Measurements from ENCODE around the gene NF2. TPM values are rescaled to one million over a fixed set of nuclear protein-coding genes. Genes with fewer than 3 reads are reported as not detected.

Gene NF2
- polyA plus RNA-seq, 2 of the 4 experiments (the other 2 are of a cell fraction), result 14.4 to 23.7 TPM

- H3K4me3 ChIP-seq, result no peak overlapping the region
- no peaks in the 10 kb centered on the region for H3K4me1 ChIP-seq
- no peak overlapping the region for H3K27ac ChIP-seq
- H3K4me2 ChIP-seq, result no peak overlapping the region
- ATAC-seq (no peak), FAIRE-seq (no peak), DNase-seq (ENCODE audit: low read depth in 1 of 2, low spot score in 1 of 2) (no peak)
- CTCF ChIA-PET, result interaction anchor here (1.2 to 1.7 kb wide), 3 partner anchors 14 to 145 kb away, joined by 3 to 4 read pairs (median 3); no protein-coding TSS in a partner anchor
- POLR2A ChIA-PET, result no interaction called here
- TF ChIP-seq CHD2 (IDR thresholded peaks at IDR 0.05; ENCODE audit: low read length, partially characterized antibody) (no peak), KDM1A (IDR thresholded peaks at IDR 0.05; ENCODE audit: low read depth) (no peak), JUNB (IDR thresholded peaks at IDR 0.05) (no peak), ESRRA (IDR thresholded peaks at IDR 0.05; ENCODE audit: borderline replicate concordance, low read length) (no peak)
- TF ChIP-seq, protein P1, sequence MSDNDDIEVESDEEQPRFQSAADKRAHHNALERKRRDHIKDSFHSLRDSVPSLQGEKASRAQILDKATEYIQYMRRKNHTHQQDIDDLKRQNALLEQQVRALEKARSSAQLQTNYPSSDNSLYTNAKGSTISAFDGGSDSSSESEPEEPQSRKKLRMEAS (IDR thresholded peaks at IDR 0.05), result no peak
- no peaks in the 10 kb centered on the region for H3K9me3 ChIP-seq
- 82% methylated on average over 12 of the region's 15 CpGs for WGBS (ENCODE audit: missing lambda C conversion rate)
Observed at GRCh38 chr22:29738118-29738815, 134.8 kb downstream of the NF2 start.

GRCh38 chr22:29739346-29739875, 136.0 kb downstream of the NF2 start:
- CTCF ChIA-PET, result interaction anchor here (0.6 to 1.7 kb wide), 9 partner anchors 10 to 268 kb away, joined by 3 to 5 read pairs (median 3); no protein-coding TSS in a partner anchor
- WGBS (ENCODE audit: missing lambda C conversion rate), result 85% methylated on average over 11 of the region's 17 CpGs
- TF ChIP-seq, protein P2, sequence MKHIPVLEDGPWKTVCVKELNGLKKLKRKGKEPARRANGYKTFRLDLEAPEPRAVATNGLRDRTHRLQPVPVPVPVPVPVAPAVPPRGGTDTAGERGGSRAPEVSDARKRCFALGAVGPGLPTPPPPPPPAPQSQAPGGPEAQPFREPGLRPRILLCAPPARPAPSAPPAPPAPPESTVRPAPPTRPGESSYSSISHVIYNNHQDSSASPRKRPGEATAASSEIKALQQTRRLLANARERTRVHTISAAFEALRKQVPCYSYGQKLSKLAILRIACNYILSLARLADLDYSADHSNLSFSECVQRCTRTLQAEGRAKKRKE (CRISPR knock-in tag; IDR thresholded peaks at IDR 0.05; ENCODE audit: low read depth), result no peak
- TF ChIP-seq HOXB5 (CRISPR knock-in tag; IDR thresholded peaks at IDR 0.05) (no peak), ZSCAN20 (CRISPR knock-in tag; IDR thresholded peaks at IDR 0.05) (no peak), TP53 (CRISPR knock-in tag; IDR thresholded peaks at IDR 0.05) (no peak), HMGXB4 (CRISPR knock-in tag; IDR thresholded peaks at IDR 0.05; ENCODE audit: borderline replicate concordance) (no peak), CHD2 (IDR thresholded peaks at IDR 0.05; ENCODE audit: low read length, partially characterized antibody) (no peak), RFX5 (IDR thresholded peaks at IDR 0.05) (no peak), PHF8 (IDR thresholded peaks at IDR 0.05; ENCODE audit: borderline replicate concordance, low read depth) (no peak), CEBPB (IDR thresholded peaks at IDR 0.05) (no peak), HEYL (CRISPR knock-in tag; IDR thresholded peaks at IDR 0.05) (no peak), FOXS1 (CRISPR knock-in tag; IDR thresholded peaks at IDR 0.05) (no peak), MAFK (IDR thresholded peaks at IDR 0.05; ENCODE audit: partially characterized antibody) (no peak)
- Histone ChIP-seq H3K4me1 (no peaks in the 10 kb centered on the region), H3K4me3 (no peak overlapping the region), H3K9me3 (no peaks in the 10 kb centered on the region), H3K4me2 (no peak overlapping the region), H3K27ac (no peak overlapping the region)
- DNase-seq (ENCODE audit: low read depth in 1 of 2, low spot score in 1 of 2) (no peak), FAIRE-seq (no peak), ATAC-seq (no peak)
- POLR2A ChIA-PET, result no interaction called here

- Histone ChIP-seq H3K9me3 (no peaks in the 10 kb centered on the region), H3K4me3 (no peak overlapping the region), H3K4me1 (no peaks in the 10 kb centered on the region), H3K4me2 (no peak overlapping the region), H3K27ac (no peak overlapping the region)
- WGBS (ENCODE audit: missing lambda C conversion rate), result 92% methylated on average over 4 of the region's 5 CpGs
- POLR2A ChIA-PET, result no interaction called here
- DNase-seq (ENCODE audit: low read depth in 1 of 2, low spot score in 1 of 2) (no peak), ATAC-seq (no peak), FAIRE-seq (no peak)
- CTCF ChIA-PET, result interaction anchor here (1.1 to 1.6 kb wide), 4 partner anchors 9 to 35 kb away, joined by 3 to 5 read pairs (median 3); no protein-coding TSS in a partner anchor
- TF ChIP-seq, protein P3, sequence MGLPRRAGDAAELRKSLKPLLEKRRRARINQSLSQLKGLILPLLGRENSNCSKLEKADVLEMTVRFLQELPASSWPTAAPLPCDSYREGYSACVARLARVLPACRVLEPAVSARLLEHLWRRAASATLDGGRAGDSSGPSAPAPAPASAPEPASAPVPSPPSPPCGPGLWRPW (IDR thresholded peaks at IDR 0.05), result no peak
- TF ChIP-seq NR3C1 (IDR thresholded peaks at IDR 0.05) (no peak), ESRRA (IDR thresholded peaks at IDR 0.05; ENCODE audit: borderline replicate concordance, low read length) (no peak), POLR2AphosphoS2 (conservative IDR thresholded peaks at IDR 0.05; ENCODE audit: low read length) (no peak), RARB (CRISPR knock-in tag; IDR thresholded peaks at IDR 0.05) (no peak), EP300 (IDR thresholded peaks at IDR 0.05) (no peak), FOXS1 (CRISPR knock-in tag; IDR thresholded peaks at IDR 0.05) (no peak), KDM1A (IDR thresholded peaks at IDR 0.05; ENCODE audit: low read depth) (no peak), TP53 (CRISPR knock-in tag; IDR thresholded peaks at IDR 0.05) (no peak), PHF8 (IDR thresholded peaks at IDR 0.05; ENCODE audit: borderline replicate concordance, low read depth) (no peak), NFE2L2 (conservative IDR thresholded peaks at IDR 0.05; ENCODE audit: low read length) (no peak), JUN (IDR thresholded peaks at IDR 0.05) (no peak), RAD21 (conservative IDR thresholded peaks at IDR 0.05 in 1 of 2, IDR thresholded peaks at IDR 0.05 in 1 of 2) (no peak), HMGXB4 (CRISPR knock-in tag; IDR thresholded peaks at IDR 0.05; ENCODE audit: borderline replicate concordance) (no peak), ZC3H11A (IDR thresholded peaks at IDR 0.05) (no peak)
Observed at GRCh38 chr22:29740216-29740615, 136.8 kb downstream of the NF2 start.

Measured in A549 (cell line).